GM23338 (cell line): ENCODE measurements around the gene JDP2. TPM values are rescaled to one million over a fixed set of nuclear protein-coding genes. Genes with fewer than 3 reads are reported as not detected.

ENCODE experiments used
- ATAC-seq: fragments of 200-7000 bp; cut with Tn5 transposase; 3 replicates; pipeline ENCODE4 v1.9.1; 2020
- DNase-seq: peaks from one replicate; pipeline ENCODE4 v3.0.0-alpha.2; 2015; ENCODE audit warnings: low spot score
- H2AFZ ChIP-seq: fragments of 200-600 bp; sonication (generic); 2 replicates; pipeline ENCODE4 v1.8.0; 2016; ENCODE audit warnings: antibody characterized with exemption, mild to moderate bottlenecking, moderate library complexity
- H3F3A ChIP-seq: fragments of 200-600 bp; sonication (generic); replicated peaks from 2 replicates; pipeline ENCODE4 v1.8.0; 2017; ENCODE audit warnings: antibody characterized with exemption, mixed run types, low read depth
- H3K27ac ChIP-seq: fragments of 200-600 bp; sonication (generic); 2 replicates; pipeline ENCODE4 v1.6.1; 2016; ENCODE audit warnings: low read depth
- H3K27me3 ChIP-seq: fragments of 200-600 bp; sonication (generic); 2 replicates; pipeline ENCODE4 v1.8.0; 2016; ENCODE audit warnings: mild to moderate bottlenecking, mixed run types, moderate library complexity; ENCODE audit not compliant: insufficient read depth
- H3K36me3 ChIP-seq: fragments of 200-600 bp; sonication (generic); 2 replicates; pipeline ENCODE4 v1.8.0; 2016; ENCODE audit warnings: mild to moderate bottlenecking; ENCODE audit not compliant: insufficient read depth
- H3K4me1 ChIP-seq: fragments of 200-600 bp; sonication (generic); 2 replicates; pipeline ENCODE4 v1.8.0; 2016; ENCODE audit warnings: mild to moderate bottlenecking, moderate library complexity; ENCODE audit not compliant: insufficient read depth
- H3K4me2 ChIP-seq: fragments of 200-600 bp; sonication (generic); 2 replicates; pipeline ENCODE4 v1.7.1; 2017; ENCODE audit warnings: mixed run types
- H3K4me3 ChIP-seq: fragments of 200-600 bp; sonication (generic); 2 replicates; pipeline ENCODE4 v1.6.1; 2016; ENCODE audit warnings: mixed run types
- H3K79me2 ChIP-seq: fragments of 200-600 bp; sonication (generic); replicated peaks from 2 replicates; pipeline ENCODE4 v1.8.0; 2017; ENCODE audit warnings: mild to moderate bottlenecking; ENCODE audit not compliant: insufficient read depth
- H3K9me2 ChIP-seq: fragments of 200-600 bp; sonication (generic); 2 replicates; pipeline ENCODE4 v1.8.0; 2017; ENCODE audit not compliant: insufficient read depth
- H4K20me1 ChIP-seq: fragments of 200-600 bp; sonication (generic); replicated peaks from 2 replicates; pipeline ENCODE4 v1.8.0; 2017; ENCODE audit warnings: mild to moderate bottlenecking; ENCODE audit not compliant: insufficient read depth
- H3K27ac Mint-ChIP-seq: 2 replicates; pipeline ENCODE4 v1.8.0; 2020; ENCODE audit warnings: inconsistent platforms, mild to moderate bottlenecking, moderate library complexity, mixed read lengths
- H3K27me3 Mint-ChIP-seq: 3 replicates; pipeline ENCODE4 v1.8.0; 2022; ENCODE audit warnings: low read depth, mild to moderate bottlenecking, moderate library complexity, mixed read lengths, inconsistent platforms; ENCODE audit not compliant: insufficient read depth, poor library complexity
- H3K36me3 Mint-ChIP-seq: 3 replicates; pipeline ENCODE4 v1.8.0; 2021; ENCODE audit warnings: low read depth, mild to moderate bottlenecking, inconsistent platforms, moderate library complexity, mixed read lengths
- H3K4me1 Mint-ChIP-seq: 3 replicates; pipeline ENCODE4 v1.8.0; 2020; ENCODE audit warnings: mild to moderate bottlenecking, inconsistent platforms, mixed read lengths
- H3K4me3 Mint-ChIP-seq: 3 replicates; pipeline ENCODE4 v1.8.0; 2021; ENCODE audit warnings: moderate library complexity, mild to moderate bottlenecking, inconsistent platforms, mixed read lengths
- H3K9me3 Mint-ChIP-seq: 3 replicates; pipeline ENCODE4 v1.8.0; 2020; ENCODE audit warnings: moderate library complexity, mild to moderate bottlenecking, inconsistent platforms, mixed read lengths
- CREB1 ChIP-seq: fragments of 250-450 bp; sonication (Bioruptor Pico); IDR thresholded peaks from 2 replicates; pipeline ENCODE4 v1.5.0; 2020; ENCODE audit warnings: low read depth, mild to moderate bottlenecking, moderate library complexity
- EZH2 ChIP-seq: fragments of 200-600 bp; sonication (generic); IDR thresholded peaks from one replicate; pipeline ENCODE4 v1.8.0; 2017; ENCODE audit warnings: antibody characterized with exemption, mild to moderate bottlenecking, low read depth; ENCODE audit not compliant: unreplicated experiment
- EZH2phosphoT487 ChIP-seq: fragments of 200-600 bp; sonication (generic); IDR thresholded peaks from one replicate; pipeline ENCODE4 v1.8.1; 2018; ENCODE audit warnings: antibody characterized with exemption; ENCODE audit not compliant: unreplicated experiment
- JUNB ChIP-seq: IDR thresholded peaks from one replicate; pipeline ENCODE4 v1.6.1; 2016; ENCODE audit warnings: antibody characterized with exemption; ENCODE audit not compliant: unreplicated experiment
- NANOG ChIP-seq: IDR thresholded peaks from 2 replicates; pipeline ENCODE4 v1.6.1; 2016; ENCODE audit warnings: antibody characterized with exemption, borderline replicate concordance
- POLR2AphosphoS5 ChIP-seq: IDR thresholded peaks from 2 replicates; pipeline ENCODE4 v1.6.1; 2016; ENCODE audit warnings: antibody characterized with exemption, low read depth
- REST ChIP-seq: IDR thresholded peaks from one replicate; pipeline ENCODE4 v1.6.1; 2018; ENCODE audit warnings: antibody characterized with exemption; ENCODE audit not compliant: unreplicated experiment
- STAT1 ChIP-seq: IDR thresholded peaks from one replicate; pipeline ENCODE4 v1.6.1; 2016; ENCODE audit warnings: antibody characterized with exemption; ENCODE audit not compliant: unreplicated experiment
- ZNF114 ChIP-seq: fragments of 250-450 bp; sonication (Bioruptor Pico); IDR thresholded peaks from 2 replicates; pipeline ENCODE4 v1.5.0; 2020; ENCODE audit warnings: mild to moderate bottlenecking, moderate library complexity
- ZNF331 ChIP-seq: fragments of 250-450 bp; sonication (Bioruptor Pico); IDR thresholded peaks from 2 replicates; pipeline ENCODE4 v1.5.0; 2020; ENCODE audit warnings: low read depth, mild to moderate bottlenecking, moderate library complexity
- polyA plus RNA-seq: library from polyadenylated mRNA; unstranded; fragments of >200 nt; fragmentation: Nextera tagmentation; extraction: Ambion mirVana; gene quantifications from 2 replicates; pipeline ENCODE4 v1.2.1, GENCODE V29; 2016
- total RNA-seq: library from RNA; depleted of rRNA; stranded (reverse); fragments of >200 nt; shearing (Covaris generic); gene quantifications from 2 replicates; pipeline ENCODE4 v1.2.3, GENCODE V29; 2014
- TF ChIP-seq, protein P1 (sequence below), 2 experiments: fragments of 200-600 bp in 1 of 2; sonication (generic) in 1 of 2; conservative IDR thresholded peaks; 2 replicates each; pipeline versions ENCODE4 v1.5.1 to v1.6.1; 2016 to 2017; ENCODE audit warnings: antibody characterized with exemption in 2 of 2, low read depth in 2 of 2, mild to moderate bottlenecking in 2 of 2, moderate library complexity in 1 of 2
- TF ChIP-seq, protein P2 (sequence below): IDR thresholded peaks from 2 replicates; pipeline ENCODE4 v1.6.1; 2016; ENCODE audit warnings: antibody characterized with exemption

The JDP2 gene
- total and polyA plus RNA-seq, 2 experiments from 2014 or later: 12.5 to 38.9 TPM

- TF ChIP-seq, protein P1, sequence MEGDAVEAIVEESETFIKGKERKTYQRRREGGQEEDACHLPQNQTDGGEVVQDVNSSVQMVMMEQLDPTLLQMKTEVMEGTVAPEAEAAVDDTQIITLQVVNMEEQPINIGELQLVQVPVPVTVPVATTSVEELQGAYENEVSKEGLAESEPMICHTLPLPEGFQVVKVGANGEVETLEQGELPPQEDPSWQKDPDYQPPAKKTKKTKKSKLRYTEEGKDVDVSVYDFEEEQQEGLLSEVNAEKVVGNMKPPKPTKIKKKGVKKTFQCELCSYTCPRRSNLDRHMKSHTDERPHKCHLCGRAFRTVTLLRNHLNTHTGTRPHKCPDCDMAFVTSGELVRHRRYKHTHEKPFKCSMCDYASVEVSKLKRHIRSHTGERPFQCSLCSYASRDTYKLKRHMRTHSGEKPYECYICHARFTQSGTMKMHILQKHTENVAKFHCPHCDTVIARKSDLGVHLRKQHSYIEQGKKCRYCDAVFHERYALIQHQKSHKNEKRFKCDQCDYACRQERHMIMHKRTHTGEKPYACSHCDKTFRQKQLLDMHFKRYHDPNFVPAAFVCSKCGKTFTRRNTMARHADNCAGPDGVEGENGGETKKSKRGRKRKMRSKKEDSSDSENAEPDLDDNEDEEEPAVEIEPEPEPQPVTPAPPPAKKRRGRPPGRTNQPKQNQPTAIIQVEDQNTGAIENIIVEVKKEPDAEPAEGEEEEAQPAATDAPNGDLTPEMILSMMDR (conservative IDR thresholded peaks at IDR 0.05; ENCODE audit: low read depth in 2 of 2): no peak
- no peak for TF ChIP-seq JUNB
- no peak for TF ChIP-seq REST
- no peak for TF ChIP-seq NANOG
- TF ChIP-seq EZH2: no peak
- no peak for TF ChIP-seq CREB1
- TF ChIP-seq ZNF331 (CRISPR knock-in tag): no peak
Observed at GRCh38 chr14:75449696-75450095, 21.9 kb downstream of the JDP2 start (continued).

- H3K4me2 ChIP-seq: no peak overlapping the region
- H2AFZ ChIP-seq: no peak overlapping the region
- no peak overlapping the region; the same call in none of the 2 replicates for H3K27ac Mint-ChIP-seq
- no peaks in the 10 kb centered on the region for H3K9me3 Mint-ChIP-seq
- H3K27me3 Mint-ChIP-seq: peaks cover 12% of the 10 kb centered on the region
- ATAC-seq (no peak), DNase-seq (no peak)
- peaks cover 14% of the 10 kb centered on the region for H3K36me3 Mint-ChIP-seq
- 0 out of 2 replicates have a peak overlapping the region, but pooled peaks have one; percentile 26 for H3K27ac ChIP-seq
- no peaks in the 10 kb centered on the region; the same call in 1 of the 2 replicates for H3K36me3 ChIP-seq
- no peaks in the 10 kb centered on the region; the same call in 1 of the 2 replicates for H4K20me1 ChIP-seq
- peaks cover 11% of the 10 kb centered on the region; the same call in 1 of the 2 replicates for H3F3A ChIP-seq
- H3K4me3 ChIP-seq: no peak overlapping the region
- peaks cover 39% of the 10 kb centered on the region for H3K4me1 Mint-ChIP-seq
- peaks cover 19% of the 10 kb centered on the region for H3K4me1 ChIP-seq
- H3K27me3 ChIP-seq: no peaks in the 10 kb centered on the region
- no peak overlapping the region; the same call in 2 of the 3 replicates for H3K4me3 Mint-ChIP-seq
- H3K9me2 ChIP-seq: no peaks in the 10 kb centered on the region
- H3K79me2 ChIP-seq: peaks cover 66% of the 10 kb centered on the region
- TF ChIP-seq ZNF114 (CRISPR knock-in tag): no peak
- TF ChIP-seq EZH2: no peak
- TF ChIP-seq, protein P2, sequence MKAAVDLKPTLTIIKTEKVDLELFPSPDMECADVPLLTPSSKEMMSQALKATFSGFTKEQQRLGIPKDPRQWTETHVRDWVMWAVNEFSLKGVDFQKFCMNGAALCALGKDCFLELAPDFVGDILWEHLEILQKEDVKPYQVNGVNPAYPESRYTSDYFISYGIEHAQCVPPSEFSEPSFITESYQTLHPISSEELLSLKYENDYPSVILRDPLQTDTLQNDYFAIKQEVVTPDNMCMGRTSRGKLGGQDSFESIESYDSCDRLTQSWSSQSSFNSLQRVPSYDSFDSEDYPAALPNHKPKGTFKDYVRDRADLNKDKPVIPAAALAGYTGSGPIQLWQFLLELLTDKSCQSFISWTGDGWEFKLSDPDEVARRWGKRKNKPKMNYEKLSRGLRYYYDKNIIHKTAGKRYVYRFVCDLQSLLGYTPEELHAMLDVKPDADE: no peak
- no peak for TF ChIP-seq REST
- TF ChIP-seq STAT1: no peak
- no peak for TF ChIP-seq JUNB
- TF ChIP-seq, protein P1 (conservative IDR thresholded peaks at IDR 0.05; ENCODE audit: low read depth in 2 of 2): no peak
- TF ChIP-seq POLR2AphosphoS5: no peak
- TF ChIP-seq NANOG: no peak
- TF ChIP-seq ZNF331 (CRISPR knock-in tag): no peak
- no peak for TF ChIP-seq CREB1
- no peak for TF ChIP-seq EZH2phosphoT487
Observed at GRCh38 chr14:75450381-75451276, 22.8 kb downstream of the JDP2 start.
